Activated CD8-positive, alpha-beta memory T cell treated with anti-CD3 and anti-CD28 coated beads for 1 hour (primary cell): ENCODE data around the gene CATSPERD.

ENCODE experiments used
- DNase-seq, 2 donors: peaks; one replicate each; pipeline ENCODE4 v3.0.0-alpha.2; 2020; ENCODE audit warnings: low read depth in 1 of 2; ENCODE audit errors: extremely low read depth in 1 of 2

Gene CATSPERD

DNA sequence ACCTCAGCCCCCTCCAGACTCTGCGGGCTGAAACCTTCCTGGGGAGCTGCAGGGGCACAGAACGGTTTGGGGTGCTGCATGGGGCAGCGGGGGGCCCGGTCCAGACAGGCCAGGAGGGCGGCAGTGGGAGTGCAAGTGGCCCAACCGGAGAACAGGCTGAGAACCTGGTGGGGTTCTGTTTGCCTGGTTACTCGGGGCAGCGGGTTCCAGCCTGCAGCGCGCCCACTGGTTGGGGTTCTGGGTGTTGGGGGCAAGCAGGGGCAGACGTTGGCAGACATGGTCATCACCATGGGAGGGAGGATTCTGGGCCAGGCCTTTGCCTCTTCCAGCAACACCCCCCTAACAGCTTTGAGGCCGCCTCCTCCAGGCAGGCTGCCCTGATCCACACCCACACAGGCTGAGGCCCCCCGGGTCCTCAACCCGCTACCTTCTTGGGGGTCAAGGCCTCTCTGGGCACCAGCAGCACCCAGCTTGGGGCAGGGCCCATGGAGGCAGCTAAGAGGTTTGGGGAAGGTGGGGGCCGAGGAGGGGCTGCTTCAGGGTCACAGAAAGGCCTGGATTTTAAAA, 64.2 kb downstream of the CATSPERD start, which contains the start of gene PRR22:
PRR22 (minus strand) TSS at position 166 of the 567 bp plus-strand sequence; CDS start at position 80, 86 bp downstream.
- DNase-seq: no peak

DNA sequence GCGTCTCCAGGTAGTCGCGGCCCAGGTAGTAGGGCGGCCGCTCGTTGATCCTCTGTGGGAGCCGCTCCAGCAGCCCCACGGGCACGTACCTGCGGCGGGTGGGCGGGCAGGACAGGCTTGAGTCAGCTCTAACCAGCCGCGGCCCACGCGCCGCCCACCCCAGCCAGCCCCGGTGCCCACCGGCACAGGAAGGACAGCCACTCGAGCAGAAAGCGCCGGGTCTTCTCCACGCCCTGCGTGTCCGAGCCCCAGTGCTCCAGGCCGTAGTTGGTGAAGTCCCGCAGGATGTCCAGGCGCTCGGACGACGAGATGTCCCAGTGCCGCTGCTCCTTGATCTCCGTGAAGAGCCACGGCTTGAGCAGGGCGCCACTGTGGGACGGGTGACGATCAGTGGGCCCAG, 65.0 kb downstream of the CATSPERD start:
- DNase-seq: no peak

DNA sequence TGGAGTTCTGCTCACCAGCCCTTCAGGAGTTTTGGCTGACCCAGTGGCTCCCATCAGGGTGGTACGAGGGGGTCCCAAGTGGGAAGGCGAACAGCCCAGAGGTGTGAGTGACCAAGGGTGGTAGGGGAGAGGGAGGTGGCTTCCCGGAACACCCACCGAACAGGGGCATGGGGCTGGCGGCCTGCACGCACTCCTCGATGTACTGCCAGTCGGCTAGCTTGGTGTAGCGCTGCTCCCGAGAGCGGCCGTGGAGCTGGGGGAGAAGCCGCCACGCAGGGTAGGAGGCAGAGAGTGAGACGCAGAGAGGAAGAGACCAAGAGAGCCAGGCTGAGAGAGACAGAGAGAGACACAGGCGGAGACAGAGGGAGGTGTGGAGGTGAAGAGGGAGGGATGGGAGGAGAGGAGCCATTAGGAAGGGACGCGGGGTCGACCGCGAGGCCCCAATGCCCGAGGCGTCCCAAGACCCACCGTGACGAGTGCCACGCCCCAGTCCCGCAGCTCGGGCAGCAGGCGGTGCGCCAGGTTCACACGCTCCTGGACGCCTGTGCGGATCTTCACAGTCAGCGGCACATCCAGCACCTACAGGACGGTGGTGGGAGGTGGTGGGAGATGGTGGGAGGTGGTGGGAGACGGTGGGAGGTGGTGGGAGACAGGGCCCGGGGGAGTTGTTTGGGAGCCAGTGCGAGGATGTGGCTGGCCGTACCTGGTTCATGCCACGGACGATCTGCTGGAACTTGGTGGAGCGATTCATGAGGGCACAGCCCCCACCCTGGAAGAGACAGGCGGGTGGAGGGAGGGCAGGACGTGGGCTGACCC, 66.4 kb downstream of the CATSPERD start:
- no peak for DNase-seq

DNA sequence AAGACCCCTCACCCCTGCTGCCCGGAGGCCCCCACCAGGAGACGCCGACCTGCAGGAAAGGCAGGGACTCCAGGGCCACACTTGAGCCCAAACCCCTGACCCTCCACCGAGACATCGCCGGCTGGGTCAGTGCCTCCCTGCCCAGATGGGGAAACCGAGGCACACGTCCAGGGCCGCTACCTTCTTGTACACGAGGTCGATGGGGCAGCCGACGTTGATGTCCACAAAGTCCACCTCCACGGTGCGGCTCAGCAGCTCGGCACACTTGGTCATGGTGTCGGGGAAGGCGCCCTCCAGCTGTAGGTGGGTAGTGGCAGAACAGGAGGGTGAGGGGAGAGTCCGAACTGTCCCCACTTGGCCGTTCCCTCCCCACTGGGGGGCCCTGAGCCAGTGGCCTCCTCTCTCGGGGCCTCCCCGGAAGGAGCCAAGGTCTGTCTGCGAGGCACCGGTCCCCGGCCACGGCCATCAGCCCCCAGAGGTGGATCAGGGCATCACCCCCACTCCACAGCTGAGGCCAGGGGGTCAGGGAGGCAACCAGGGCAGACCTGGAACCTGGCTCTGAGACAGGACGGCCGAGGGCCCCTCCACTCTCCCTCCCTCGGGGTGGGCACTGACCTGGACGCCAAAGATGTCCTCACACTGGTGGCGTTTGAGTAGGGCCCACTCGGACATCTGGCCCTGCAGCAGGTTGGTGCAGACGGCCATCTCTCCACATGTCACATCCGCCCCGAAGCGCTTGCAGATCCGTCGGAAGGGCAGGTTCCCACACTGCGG, 67.2 kb downstream of the CATSPERD start:
- no peak for DNase-seq

DNA sequence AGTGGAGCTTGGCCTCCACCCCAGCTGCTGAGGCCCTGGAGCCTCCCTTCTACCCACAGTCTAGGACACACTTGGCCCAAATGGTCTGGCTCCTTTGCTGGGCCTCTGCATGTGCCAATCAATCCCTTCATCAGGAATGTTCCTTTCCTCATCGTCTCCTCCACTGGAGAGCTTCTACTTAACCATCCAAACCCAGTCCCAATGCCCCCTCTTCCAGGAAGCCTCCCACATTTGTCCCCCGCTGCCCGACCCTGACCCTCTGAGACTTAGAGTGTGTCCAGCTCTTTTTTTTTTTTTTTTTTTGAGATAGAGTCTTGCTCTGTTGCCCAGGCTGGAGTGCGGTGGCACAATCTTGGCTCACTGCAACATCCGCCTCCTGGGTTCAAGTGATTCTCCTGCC, 68.0 kb downstream of the CATSPERD start:
- no peak for DNase-seq

DNA sequence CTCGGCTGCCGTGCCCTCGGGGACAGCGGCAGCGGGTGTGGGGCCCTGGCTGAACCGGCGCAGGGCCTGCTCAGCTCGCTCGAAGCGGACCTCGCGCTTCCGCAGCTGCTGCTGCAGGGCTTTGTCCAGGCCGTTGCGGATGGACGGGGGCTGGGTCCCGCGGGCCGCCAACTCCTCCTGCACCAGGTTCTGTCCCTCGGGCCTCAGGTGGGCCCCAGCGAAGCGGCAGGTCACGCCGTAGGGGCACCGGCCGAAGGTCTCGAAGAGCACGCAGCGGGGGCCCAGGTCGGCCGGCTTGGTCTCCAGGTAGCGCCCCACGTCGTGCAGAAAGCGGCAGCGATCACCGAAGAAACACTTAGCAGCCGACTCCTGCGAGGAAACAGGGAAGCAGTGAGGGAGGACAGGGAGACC, 68.9 kb downstream of the CATSPERD start:
- no peak for DNase-seq

DNA sequence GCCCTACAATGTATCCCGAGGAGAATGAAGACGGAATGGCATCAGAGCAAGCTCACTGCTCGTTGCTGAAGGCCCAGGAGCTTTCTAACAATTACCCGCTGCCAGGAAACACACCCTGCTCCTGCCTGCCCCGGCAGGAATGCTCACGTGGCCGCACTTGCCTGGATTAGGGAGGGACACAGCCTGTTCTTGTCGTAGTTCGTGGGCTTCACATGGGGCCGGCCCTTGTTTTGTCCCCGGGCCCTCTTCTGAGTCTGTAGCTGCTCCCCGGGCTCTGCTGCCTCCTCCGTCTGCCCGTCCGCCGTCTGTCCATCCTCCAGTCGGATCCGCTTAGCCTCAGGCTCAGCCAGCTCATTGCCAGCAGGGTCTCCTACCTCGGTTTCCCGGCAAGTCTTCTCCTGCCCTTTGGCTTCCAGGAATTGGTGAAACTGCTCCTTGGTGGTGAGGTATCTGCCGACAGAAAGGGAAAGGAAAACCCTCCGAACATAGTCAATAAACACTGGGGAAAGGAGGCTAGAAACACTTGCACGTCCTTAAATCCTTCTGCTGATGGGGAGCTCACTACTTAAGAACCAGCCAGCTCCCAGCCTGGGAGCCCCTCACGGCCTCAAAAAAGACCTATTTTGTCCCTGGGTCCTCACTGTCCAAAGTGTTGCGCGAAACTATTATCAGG, 69.6 kb downstream of the CATSPERD start:
- no peak for DNase-seq

DNA sequence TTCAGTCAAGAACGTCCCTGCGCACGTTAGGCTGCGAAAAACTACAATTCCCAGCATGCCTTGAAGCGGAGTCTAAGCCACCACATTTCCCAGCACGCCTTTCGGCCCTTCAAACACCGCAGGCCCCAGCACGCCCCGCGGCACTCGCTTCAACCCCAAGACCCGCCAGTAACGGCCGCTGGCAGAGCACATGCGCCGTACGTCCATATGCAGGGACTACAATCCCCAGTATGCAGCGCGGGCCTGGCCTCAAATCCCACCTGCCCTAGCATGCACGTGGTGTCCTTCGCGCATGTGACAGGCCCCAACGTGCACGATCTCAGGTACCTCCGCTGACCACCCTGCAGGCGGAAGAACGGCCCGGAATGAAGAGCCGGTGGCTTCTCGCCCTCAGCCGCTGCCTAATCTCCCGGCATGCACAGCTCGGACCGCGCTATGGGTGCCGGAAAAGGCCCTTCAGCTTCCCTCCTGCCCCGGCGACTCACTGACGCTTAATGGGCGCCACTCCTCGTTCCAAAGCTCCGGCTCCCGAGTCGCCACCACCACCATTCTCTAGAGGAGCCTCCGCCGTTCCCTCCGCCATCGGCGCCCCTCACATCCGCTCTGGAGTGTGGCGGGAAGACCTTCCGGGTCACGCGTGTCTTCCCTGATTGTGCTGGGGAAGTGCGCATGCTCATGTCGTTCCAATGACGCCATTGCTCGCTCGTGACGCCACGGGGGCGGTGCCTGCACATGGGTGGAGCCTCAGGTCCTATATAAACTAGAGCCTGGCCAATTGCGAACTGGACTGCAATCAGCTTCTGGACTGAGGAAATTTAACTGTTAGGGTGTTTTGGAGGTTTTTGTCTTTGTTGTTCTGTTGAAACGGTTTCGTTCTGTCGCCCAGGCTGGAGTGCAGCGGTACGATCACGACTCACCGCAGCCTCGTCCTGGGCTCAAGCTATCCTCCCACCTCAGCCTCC, 70.4 kb downstream of the CATSPERD start, which contains the start of gene DUS3L:
DUS3L (minus strand) TSS at position 605 of the 962 bp plus-strand sequence; CDS start at position 583, 22 bp downstream.
- DNase-seq: peak; percentile 90

- no peak for DNase-seq
These were observed 71.8 kb downstream of the CATSPERD start for GRCh38 chr19:5792224-5792623.

DNA sequence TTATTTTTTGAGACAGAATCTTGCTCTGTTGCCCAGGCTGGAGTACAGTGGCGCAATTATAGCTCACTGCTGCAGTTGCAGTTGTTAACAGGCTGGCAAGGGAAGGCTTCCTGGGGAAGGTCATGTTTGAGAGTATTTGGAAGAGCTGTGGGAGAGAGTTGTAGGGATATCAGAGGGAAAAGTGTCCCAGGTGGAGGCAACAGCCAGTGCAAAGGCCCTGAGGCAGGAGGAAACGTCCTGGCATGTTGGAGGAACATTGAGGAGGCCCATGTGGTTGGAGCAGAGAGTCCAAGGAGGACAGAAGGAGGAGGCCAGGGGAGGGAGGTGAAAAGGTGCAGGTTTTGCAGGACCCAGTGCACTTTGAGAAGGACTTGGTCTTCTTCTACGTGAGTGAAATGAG, 72.8 kb downstream of the CATSPERD start:
- no peak for DNase-seq

DNA sequence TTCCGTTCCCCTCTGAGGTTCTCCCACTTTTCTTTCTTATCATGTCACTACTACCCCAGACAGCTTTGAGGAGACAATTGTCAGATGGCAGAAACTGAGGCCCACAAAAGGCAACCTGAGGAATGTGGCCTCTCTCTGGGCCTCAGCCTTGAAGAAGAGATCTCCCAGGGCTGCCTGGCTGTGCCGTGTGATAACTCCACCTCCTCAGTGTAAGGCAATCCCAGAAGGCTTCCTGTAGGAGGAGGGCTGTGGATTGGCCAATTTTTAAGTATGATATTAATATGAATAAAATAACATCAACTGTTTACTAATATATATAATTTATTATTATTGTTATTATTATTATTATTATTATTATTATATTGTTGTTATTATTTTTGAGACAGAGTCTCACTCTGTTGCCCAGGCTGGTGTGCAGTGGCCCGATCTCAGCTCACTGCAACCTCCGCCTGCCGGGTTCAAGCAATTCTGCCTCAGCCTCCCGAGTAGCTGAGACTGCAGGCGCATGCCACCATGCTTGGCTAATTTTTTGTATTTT, 75.0 kb downstream of the CATSPERD start:
- DNase-seq: no peak

DNA sequence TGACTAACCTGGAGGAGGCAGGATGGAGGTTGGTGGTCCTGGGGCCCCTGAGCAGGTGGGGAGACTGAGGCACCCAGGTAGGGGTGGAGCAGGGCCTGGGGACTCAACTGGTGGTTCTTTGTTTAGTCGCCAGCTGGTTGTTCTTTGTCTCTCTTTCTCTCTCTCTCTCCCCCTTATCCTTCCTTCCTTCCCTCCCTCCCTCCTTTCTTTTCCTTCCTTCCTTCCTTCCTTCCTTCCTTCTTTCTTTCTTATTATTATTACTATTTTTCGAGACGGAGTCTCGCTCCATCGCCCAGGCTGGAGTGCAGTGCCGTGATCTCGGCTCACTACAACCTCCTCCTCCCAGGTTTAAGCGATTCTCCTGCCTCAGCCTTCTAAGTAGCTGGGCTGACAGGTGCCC, 77.8 kb downstream of the CATSPERD start:
- DNase-seq: no peak

DNA sequence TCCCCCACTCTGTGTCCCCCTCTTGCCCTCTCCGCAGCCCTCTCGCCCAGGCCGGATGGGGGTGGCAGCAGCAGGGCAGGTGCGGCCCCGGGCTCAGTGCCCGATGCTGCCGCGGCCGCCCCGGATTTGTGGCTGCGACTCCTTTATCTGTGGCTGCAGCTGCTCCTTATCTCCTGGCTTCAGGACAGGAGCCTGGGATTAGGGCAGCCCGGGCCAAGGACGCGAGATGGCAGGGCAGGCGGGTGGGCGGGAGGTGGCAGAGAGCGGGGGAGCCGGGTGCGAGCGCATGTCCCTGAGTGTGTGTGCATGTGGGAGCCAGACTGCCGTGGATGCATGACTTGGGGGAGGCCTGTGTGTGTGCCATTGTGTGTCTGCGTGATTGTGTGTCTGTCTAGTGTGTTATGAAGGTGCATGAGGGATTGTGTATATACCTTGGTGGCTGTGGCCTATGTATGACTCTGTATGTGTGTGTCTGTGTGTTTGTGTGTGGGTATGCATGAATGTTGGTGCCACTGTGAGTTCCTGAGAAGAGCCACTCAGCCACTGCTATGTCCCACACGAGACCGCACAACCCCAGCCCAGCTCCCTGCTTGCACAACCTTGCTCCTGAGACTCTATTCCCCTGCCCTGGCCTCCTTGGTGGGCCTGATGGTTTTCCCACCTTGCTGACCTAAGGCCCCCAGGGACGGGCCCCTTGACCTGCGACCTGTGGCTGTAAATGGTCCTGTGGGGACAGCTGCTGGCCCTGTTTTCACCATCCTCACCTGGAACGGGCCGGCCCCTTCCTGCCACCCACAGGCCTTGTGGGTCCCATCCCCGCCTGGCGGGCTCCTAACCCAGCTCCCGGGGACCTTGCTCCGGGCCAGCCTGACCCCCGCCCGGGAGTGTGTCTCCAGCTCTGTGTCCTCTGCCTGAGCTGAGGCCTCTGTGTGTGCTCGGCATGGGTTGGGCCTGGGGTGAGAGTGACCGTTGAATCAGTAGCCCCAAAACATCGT, 79.1 kb downstream of the CATSPERD start:
- DNase-seq: no peak

DNA sequence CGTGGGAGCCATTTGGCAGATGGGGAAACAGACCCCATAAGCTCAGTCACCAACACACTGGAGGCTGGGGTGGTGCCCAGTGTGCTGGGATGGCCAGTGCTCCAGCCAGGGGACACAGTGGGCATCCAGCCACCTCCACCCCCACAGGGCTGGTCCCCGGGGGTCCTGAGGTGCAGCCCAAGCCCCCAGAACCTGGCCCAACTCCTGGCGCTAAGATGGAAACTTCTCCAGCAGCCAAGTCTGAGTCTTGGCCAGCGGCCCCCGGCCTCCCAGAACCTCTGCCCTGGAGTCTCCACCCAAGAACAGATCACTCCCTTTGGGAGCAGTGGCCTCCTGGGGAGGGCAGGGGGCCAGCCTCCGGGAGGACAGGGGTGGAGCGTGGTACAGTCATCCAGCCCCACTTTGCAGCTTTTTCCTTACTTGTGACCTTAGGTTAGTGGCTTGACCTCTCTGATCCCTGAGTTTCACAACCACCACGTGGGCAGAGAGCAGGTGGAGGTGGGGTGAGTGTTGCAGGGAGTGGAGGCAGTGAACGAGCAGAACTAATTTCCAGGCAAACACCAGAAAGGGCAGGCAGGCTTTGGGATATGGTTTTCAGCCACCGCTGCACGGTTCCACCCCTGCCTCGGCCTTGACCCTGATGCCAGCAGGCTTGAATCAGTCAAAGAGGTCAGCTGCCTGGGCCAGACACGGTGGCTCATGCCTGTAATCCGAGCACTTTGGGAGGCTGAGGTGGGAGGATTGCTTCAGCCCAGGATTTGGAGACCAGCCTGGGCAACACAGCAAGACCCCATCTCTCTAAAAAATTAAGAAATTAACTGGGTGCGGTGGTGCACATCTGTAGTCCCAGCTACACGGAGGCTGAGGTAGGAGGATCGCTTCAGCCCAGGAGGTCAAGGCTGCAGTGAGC, 80.2 kb downstream of the CATSPERD start:
- DNase-seq: no peak

- DNase-seq: no peak
These were observed 81.6 kb downstream of the CATSPERD start for GRCh38 chr19:5801796-5802619.

DNA sequence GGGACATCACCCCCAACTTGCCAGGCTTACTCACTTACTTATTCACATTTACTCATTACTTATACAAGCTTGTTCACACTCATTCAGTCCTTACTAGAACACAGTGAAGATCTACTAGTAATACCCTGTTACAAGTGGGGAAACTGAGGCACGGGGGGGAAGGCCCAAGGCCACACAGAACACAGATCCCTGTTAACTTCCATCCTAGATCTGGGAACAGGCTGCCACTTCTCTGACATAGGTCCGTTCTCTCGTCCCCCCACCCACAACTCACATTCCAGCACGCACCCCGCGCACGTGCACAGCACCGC, 83.0 kb downstream of the CATSPERD start:
- no peak for DNase-seq
